Ecto neural progenitor cell (in vitro differentiated cells): ENCODE measurements around the gene ADCY3.

ENCODE experiments used
- DNase-seq: peaks from one replicate; pipeline ENCODE4 v3.0.0-alpha.2; 2018; ENCODE audit warnings: low spot score

Gene ADCY3

DNA sequence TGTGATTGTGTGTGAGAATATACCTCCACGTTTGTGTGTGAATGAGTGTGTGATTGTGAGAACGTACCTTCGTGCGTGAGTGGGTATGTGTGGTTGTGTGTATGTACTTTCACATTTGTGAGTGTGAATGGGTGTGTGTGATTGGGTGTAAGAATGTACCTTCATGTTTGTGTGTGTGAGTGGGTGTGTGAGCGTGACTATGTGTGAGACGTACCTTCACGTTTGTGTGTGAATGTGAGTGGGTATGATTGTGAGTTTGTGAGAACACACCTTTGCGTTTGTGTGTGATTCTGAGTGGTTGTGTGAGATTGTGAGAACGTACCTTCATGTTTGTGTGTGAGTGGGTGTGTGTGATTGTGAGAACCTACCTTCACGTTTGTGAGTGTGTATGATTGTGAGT is 5.8 kb upstream of the ADCY3 start:
- no peak for DNase-seq

DNA sequence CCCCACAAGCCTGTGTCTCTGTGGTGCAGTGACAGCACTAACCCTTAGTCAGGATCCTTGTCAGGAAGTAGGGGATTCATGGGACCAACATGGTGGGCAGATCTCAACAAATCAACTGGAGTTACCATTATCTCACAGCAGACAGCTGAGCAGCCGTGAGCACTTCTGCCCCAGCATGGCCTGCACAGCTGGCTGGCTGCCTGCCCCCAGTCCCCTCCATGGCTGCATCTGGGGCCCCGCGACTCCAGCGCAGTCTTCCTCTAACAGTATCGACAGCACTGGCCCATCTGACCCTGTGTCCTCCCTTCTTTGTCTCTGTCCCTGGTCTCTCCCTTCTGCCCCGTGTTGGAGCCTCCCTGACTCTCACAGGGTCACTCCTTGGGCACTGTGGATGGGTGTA is 4.7 kb upstream of the ADCY3 start:
- DNase-seq, result no peak

DNA sequence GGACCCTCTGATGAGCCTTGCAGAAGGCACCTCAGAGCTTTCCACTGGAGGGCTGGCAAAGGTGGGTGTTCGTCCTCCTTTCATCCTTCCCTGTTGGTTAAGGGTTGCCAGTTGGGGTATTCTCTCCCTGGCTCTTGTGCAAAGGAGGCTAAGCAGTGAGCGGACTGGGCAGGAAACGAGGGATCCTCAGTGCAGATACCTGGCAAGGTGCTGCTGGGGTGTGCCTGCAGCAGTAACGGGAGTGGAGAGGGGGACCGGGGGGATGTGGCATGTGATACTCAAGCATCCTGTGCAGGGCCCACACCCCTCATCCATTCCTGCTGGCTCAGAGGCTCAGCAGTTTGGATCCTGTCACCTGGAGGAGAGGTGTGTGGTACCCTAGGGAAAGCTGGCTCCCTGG is 4.2 kb upstream of the ADCY3 start:
- DNase-seq, result no peak

DNA sequence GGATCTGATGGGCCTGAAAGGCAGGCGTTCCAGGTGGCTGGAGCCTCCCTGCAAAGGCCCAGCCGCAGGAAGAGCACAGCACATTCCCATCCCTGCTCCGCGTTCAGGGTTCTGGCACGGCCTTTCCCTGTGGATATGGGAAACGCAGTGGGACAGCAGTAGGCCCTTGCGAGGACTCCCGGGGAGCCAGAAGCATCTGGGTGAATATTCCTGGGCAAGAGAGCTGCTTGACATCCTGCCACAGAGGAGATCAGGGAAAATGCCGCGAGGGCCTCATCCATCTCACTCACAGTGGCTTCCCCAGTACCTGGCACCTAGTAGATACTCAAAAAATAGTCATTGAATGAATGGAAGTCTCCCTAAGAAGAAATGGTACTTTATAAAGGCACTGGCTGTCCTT is 3.1 kb upstream of the ADCY3 start:
- no peak for DNase-seq

DNA sequence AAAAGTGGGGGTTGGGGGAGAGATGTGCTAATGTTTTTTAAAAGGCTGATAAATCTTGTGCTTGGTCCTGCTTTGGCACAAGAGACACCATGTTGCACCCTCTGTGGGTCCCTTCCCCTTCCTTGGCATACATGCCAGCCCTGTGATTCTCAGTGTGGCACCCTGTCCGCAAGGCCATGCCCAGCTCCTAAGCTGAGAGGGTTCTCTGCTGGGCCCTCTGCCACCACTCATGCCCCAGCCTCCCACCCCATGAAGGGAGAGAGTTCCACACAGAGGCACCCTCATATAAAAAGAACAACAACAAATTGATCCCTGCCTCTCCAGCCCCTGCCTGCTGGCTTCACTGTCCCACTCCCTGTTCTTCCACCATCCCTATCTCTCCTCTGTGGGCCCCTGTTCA is 2.5 kb upstream of the ADCY3 start:
- DNase-seq, result no peak

DNA sequence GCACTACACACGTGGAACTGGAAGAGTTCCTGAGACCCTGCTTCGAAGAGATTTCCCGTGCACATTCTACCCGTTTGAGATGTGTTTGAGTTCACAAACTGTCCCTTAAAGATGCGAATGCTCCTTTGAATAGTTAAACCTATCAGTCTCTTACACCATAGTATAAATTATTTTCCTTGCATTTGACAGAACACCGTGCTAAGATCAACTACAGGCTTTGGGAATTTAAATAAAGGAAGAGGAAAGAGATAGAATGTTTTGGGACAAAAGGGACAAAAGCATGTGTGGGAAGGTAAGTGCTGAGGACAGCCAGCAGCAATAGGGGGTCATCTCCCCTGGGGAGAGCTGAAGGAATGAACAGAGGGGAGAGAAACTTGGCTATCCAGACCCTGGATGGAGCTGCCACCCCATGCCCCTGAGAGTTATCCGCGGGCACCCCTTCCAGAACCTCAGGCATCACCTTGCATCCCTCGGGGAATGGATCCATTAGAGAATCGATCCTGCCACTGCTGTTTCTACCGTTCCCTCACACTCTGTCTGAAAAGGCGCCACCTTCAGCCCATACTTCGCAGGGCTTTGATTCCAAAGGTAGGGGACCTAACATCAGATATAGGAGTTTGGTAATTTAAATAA is 888 bp upstream of the ADCY3 start:
- DNase-seq, result no peak

DNA sequence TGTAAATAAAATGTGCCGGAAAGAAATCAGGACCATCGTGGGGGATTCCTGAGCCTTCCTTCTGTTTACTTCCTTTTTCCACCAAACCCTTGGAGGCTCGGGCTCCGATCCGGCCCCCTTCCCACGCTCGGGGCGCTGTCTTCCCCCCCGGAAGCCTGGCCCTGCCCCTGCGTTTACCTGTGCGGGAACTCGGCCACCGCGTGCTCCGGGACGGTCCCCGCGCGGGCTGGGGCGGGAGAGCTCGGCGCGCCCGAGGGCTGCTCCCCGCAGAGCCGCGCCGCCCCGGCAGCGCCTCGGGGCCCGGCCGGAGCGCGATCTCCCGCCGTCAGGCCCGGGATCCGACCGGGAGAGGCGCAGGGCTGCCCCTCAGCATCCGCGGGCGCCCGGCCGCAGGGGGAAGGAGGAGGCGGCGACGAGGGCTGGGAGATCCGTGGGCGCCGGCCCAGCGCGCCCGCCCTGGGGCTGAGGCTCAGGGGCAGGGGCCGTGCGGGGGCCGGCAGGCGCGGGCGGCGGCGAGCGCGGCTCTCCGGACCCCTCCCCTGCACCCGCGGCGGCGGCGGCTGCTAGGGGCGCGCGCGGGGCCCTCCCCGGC is 435 bp downstream of the ADCY3 start:
- DNase-seq, result peak; percentile 64

DNA sequence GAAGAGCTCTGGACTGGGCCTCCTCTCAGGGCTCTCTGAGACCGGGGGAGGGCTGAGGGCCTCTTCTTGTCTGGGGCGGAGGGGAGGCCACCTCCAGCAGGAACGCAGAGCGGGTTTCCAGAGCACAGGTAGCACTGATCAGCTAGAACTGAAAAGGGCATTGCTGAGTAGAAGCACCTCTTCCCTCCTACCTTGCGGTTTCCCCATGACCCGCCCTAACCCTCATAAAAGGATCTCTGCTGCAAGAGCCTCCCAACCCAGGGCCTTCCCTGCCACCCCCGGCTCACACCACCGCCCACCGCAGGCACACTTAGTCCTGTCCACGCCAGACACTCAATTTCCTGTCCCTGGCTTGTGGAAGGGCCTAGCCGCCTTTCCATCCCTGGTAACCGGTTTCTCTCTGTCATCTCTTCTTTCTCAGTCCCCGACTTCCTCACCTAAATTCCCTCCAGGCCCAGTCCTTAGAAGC is 966 bp downstream of the ADCY3 start:
- DNase-seq, result no peak

DNA sequence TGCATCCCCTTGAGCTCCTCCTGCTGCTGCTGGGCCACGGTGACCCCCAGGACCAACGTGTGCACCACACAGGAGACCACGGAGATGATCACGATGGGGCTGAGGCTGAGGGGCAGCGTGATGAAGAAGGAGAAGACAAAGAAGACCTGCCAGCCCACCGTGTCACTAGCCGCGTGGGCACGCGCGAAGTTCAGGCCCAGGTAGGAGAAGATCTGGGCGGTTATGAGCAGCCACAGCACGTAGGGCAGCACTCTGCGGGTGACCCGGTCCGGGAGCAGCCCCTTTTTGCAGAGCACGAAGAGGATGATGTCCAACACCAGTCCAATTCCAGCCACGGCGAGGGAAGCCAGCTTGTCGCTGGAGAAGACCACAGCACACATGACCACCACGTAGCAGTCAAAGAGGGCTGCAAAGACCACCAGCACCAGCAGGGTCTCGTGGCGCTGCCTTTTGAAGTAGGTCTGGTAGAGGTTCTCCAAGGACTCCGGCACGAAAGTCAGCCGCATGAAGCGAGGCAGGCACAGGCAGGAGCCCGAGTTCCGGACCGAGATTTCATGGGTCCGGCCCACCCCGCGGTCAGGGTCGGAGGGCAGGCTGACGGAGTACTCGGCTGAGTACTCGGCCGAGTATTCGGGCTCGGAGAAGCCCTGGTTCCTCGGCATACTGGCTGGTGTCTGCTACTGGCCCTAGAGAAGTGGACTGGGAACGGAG is 1.6 kb downstream of the ADCY3 start:
- DNase-seq, result no peak

DNA sequence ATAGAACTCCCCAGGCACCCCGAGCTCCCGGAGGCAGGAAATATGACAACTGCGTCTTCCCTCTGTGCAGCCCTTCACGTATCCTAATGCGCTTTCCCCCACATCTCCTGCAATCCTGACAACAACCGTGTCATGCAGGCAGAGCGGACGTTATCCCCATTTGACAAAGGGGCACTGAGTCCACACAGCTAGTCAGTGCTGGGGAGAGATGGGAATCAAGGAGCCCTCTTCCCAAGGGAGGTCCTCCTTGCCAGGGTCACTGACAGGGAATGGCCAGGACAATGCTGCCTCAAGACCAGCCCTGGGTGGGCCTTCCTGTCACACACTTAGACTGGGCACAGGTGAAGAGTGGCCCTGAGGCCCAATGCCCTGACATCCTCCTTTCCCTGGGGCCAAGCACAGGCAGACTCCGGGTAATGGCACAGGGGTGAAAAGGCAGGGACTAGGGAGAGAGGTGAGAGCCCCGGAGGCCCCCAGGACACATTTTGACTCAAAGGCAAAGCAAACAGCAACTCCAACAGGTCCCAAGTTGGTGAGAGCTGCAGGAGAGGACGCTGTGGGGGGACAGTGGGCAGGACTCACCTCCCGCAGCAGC is 2.2 kb downstream of the ADCY3 start:
- DNase-seq, result no peak

DNA sequence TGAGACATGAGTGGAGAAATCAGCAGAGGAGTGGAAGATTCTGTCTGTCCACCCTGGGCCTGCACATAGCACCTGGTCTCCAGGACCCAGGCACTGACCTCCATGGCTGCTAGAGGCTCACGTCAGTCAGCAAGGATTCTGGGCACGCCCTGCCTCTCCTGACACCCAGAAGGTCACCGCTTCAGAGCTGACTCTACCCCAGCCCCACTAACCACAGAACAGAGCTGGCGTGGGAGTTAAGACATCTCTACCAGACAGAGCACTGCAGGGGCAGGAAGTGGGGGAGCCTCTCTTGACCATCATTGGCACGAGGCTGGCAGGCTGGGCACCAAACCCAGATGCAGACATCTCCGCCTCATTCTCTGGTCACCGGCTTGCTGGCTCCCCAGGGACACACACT is 3.0 kb downstream of the ADCY3 start:
- DNase-seq, result no peak

DNA sequence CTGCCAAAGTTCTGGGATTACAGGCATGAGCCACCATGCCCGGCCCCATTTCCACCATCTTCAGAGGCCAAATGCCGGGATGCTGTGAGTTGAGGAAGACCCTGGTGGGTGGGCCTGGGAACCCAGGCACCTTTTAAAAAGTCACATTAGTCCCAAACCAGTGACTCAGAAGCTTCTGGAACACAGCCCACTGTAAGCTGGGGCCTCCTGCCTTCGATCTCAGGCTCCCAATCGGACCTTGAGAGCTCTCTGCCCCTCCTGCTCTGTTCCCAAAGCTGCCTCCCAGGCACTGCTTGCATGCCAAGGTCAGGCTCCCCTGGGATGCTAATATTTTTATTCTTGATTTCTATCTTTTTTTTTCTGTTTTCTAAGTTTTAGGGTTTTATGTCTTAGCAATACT is 4.2 kb downstream of the ADCY3 start:
- no peak for DNase-seq

DNA sequence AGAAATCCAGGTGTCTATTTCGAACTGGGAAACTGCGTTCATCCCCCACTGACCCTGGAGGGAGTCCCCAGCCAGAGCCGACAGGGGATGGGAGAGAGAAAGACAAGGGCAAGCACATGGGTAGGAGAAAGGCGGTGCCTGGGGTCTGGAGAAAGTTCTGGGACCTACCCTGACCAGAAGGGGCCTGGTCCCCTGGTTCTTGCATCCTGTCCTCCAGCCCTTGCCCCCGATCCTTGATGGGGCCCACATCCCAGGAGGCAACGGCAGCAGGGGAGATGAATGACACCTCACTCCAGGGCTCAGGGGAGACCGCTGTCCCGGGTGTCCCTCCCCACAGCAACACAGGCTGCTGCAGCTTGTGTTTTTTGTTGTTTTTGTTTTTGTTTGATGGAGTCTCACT is 4.9 kb downstream of the ADCY3 start:
- no peak for DNase-seq

DNA sequence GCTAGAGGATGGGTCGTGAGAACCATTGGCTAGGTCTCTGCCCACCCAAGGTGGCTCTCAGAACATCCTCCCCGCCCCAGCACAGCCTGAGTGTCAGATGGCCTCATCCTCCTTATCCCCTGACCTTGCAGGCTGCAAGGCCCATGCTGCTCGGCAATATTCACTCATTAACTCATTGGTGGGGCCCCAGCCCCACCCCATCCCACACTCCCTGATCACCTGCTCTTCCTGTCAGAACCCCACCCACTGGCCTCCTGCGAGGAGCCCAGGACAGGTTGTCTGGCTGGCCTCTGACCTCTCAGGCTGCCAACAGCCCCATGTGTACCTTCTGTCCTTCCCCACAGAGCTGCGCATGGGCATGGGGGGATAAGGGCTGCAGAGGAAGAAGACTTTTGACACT is 5.3 kb downstream of the ADCY3 start:
- DNase-seq, result no peak

DNA sequence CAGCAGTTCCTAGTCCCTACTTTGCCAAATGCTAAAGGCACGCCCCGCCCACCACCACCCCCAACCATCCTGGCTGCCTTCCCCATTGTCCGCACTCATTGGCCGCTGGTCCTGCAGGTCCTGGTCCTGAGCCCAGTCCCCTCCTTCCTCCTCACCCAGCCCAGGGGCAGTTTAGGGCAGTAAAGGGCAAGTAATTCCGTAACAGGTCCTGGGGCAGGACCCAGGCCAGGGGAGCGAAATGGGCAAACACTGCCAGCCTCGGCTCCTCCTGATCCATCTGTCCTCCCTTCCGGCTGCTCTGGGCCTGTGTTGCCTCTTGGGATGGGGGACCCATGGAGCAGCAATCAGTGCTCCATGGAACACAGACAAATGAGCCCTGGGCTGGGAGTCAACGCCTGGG is 6.1 kb downstream of the ADCY3 start:
- DNase-seq, result no peak

DNA sequence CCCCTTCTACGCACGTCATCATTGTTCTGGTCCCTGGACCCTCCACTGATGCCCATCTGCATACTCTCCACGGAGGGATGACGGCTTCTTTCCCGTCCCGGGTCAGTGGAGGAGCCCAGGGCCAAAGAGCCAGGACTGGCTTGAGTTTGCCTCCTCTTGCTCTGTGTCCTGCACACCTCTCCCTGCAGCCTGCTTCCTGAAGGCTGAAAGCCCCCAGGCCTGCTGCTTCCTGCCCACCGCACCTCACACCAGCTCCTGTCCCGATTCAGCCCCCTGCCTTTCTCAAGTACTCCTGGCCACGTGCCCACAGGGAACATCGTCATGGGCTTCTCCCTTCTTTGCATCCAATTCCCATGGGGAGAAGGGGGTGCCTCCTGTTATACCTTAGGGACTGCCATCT is 7.1 kb downstream of the ADCY3 start:
- DNase-seq, result no peak

DNA sequence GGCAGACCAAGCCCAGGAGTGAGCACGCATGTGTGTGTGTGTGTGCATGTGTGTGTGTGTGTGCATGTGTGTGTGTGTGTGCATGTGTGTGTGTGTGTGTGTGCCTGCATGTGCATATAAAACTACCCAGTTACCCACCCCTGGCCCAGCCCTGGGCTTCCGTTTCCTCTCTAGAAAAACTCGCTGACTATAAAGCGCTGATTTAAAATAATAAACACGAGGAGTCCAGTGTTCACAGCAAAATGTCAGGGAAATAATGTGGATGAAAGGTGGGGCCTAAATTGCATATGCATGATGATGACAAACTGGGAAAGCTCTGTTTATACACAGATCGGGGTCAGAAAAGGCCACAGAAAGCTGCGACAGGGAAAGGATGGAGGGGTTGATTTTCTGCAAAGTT is 7.5 kb downstream of the ADCY3 start:
- DNase-seq, result no peak

DNA sequence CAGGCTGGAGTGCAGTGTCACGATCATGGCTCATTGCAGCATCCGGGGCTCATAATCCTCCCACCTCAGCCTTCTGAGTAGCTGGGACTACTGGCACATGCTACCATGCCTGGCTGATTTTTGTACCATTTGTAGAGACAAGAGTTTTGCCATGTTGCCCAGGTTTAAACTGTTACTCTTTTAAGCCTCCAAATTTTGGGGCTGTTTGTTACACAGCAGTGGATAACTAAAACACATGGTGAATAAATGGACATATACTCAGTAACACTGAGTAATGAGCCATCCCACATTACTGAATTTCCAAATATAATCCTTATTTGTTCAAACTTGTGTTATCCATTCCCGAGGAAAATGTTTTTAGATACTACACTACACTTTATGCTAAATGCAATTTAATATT is 9.8 kb downstream of the ADCY3 start:
- no peak for DNase-seq

DNA sequence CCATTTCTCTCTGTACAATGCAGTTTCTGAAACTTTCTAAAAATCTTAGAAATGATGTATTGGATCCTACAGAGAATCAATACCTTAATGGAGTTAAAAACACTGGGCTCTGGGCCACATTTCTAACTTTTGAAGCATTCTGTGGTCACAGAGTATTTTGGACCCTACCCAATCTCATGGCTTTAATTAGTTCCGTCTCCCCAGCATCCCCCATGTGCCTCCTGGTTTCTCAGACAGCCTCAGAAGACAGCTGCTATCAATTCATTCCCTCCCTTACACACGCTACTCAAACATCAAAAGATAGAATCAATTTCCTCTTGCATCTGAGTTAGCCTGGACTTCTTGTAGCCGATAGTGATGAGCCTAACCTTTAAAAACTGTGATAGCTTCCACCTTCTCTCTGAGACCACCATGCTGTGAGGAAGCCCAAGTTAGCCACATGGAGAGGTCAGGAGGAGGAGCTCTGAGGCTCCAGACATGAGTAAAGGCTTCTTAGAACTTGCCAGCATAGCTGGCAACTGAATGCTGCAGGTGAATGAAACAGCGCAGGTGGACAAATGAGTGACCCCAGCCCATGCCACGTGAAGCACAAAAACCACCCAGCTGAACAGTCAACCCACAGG is 10.4 kb downstream of the ADCY3 start:
- no peak for DNase-seq

DNA sequence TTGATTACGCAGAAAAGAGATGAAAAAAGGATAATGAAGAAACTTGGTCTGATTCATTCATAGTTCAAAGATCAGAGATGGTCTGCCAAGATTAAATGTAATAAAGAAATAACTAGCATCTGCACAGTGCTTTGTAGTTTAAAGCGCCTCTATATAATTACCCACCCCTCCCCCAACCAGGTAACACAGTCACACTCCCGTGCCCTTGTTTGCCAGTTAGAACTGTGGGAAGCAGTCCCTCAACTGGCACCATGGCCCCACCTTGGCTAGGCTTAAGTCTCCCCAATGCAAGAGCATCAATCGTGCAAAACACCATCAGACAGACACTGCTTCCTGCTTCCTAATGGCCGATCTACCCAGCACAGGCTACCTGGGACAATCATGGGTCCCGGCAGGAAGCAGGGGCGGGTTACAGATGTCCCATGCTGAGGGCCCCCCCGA is 11.6 kb downstream of the ADCY3 start:
- no peak for DNase-seq

DNA sequence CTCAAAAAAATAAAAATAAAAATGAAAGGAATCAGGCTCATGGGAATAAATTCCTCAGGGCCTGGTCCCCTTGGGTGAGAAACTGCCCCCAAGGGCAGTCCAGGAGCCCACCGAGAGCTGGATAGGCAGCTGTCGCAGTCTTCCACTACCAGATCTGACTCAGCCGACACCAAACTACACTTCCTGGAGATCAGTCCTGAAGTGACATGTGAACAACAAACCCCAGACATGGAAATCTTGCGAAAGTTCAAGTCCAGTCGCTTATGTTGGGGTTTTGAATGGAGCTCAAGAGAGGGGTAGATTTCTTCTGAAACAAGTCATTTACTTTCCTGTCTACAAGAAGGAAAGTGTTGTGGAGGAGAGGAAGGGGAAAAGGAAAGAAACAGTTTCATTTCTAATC is 12.9 kb downstream of the ADCY3 start:
- DNase-seq, result no peak

DNA sequence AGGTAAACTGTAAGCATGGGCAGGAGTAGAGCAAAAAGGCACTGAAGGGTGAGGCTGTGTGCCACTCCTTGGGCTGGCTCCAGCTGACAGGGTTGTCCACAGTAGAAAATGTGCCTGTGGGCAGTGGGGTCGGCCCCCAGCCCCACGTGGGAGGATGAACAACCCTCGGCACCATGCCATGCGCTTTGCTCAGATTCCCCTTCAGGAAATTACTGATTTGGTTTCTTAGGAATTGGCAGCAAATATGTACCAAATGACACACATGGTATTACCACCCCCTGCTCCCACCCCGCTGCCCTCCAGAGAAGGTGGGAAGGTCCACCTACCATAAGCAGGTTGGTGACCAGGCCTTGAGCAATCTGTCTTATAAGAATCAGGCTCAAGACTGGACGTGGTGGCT is 13.6 kb downstream of the ADCY3 start:
- no peak for DNase-seq
